Sigmoid colon (tissue), 7 donors: ENCODE measurements around the gene GINS2. TPM values are rescaled to one million over a fixed set of nuclear protein-coding genes. Genes with fewer than 3 reads are reported as not detected.

ENCODE experiments used
- DNase-seq: peaks from one replicate; pipeline ENCODE4 v3.0.0-alpha.2; 2019
- H3K27ac ChIP-seq, 4 donors: fragments of 200-600 bp; sonication (generic); one replicate each; pipeline ENCODE4 v1.5.1; 2016 to 2019; ENCODE audit warnings: mild to moderate bottlenecking in 1 of 4
- H3K27me3 ChIP-seq, 3 donors: fragments of 200-600 bp; sonication (generic); one replicate each; pipeline ENCODE4 v1.5.1; 2019; ENCODE audit warnings: mild to moderate bottlenecking in 1 of 3
- H3K36me3 ChIP-seq, 4 donors: fragments of 200-600 bp; sonication (generic); one replicate each; pipeline ENCODE4 v1.5.1; 2016 to 2019
- H3K4me1 ChIP-seq, 4 donors: fragments of 200-600 bp; sonication (generic); one replicate each; pipeline ENCODE4 v1.5.1; 2017 to 2019
- H3K4me3 ChIP-seq, 4 donors: fragments of 200-600 bp; sonication (generic); one replicate each; pipeline ENCODE4 v1.5.1; 2017 to 2019; ENCODE audit warnings: mild to moderate bottlenecking in 2 of 4, moderate library complexity in 1 of 4
- H3K9me3 ChIP-seq, 4 donors: fragments of 200-600 bp in 3 of 4; sonication (generic) in 3 of 4; one replicate each; pipeline versions ENCODE4 v1.5.1 to v1.6.1; 2013 to 2019
- CTCF ChIP-seq, 4 experiments: fragments of 450-650 bp in 3 of 4; fragments of 200-600 bp in 1 of 4; IDR thresholded peaks; one replicate each; pipeline ENCODE4 v1.5.1; 2016 to 2019; ENCODE audit warnings: antibody characterized with exemption in 4 of 4, mild to moderate bottlenecking in 3 of 4, moderate library complexity in 2 of 4
- EP300 ChIP-seq, 4 donors: sonication (generic); formaldehyde crosslinking; IDR thresholded peaks; one replicate each; pipeline ENCODE4 v1.6.1; 2017; ENCODE audit warnings: antibody characterized with exemption in 4 of 4
- POLR2A ChIP-seq, 2 donors: fragments of 450-650 bp; IDR thresholded peaks; one replicate each; pipeline ENCODE4 v1.6.1; 2016; ENCODE audit warnings: antibody characterized with exemption in 2 of 2, mild to moderate bottlenecking in 2 of 2, moderate library complexity in 2 of 2
- POLR2AphosphoS5 ChIP-seq, 4 donors: sonication (generic); formaldehyde crosslinking; IDR thresholded peaks; one replicate each; pipeline ENCODE4 v1.6.1; 2017; ENCODE audit warnings: antibody characterized with exemption in 4 of 4
- WGBS, 2 donors: extraction: QIAGEN DNeasy Blood & Tissue Kit; methylation state at CpG; one replicate each; pipeline ENCODE4 v1.1.7; 2013; 5-methylcytosine and 5-hydroxymethylcytosine counted together
- intact Hi-C: fragments of 100-400 bp; cut with DNase I; formaldehyde crosslinking; loops from one replicate; pipeline ENCODE4 v1.15.1; 2023
- polyA plus RNA-seq, 3 donors: library from polyadenylated mRNA; stranded (reverse); fragments of 200-250 nt; gene quantifications; one replicate each; pipeline ENCODE4 v1.2.3, GENCODE V29; 2013
- total RNA-seq, 4 donors: library from RNA; depleted of rRNA; stranded (reverse); fragments of >200 nt; gene quantifications; one replicate each; pipeline ENCODE4 v1.1.0, GENCODE V29; 2016
- donor health status: healthy with polysubstance abuse.
- donor health status: Bipolar disorder and iron deficiency.
- donor health status: healthy.

GINS2 gene
- total and polyA plus RNA-seq, 7 donors, result 0.16 to 9.6 (median 1.2) TPM; not detected in 1

GRCh38 chr16:85715169-85716021 lies 26.6 kb upstream of the GINS2 start:
- Histone ChIP-seq H3K9me3 (peaks cover 0 to 6% (median 0%) of the 10 kb centered on the region in 4 donors), H3K27ac (no peak overlapping the region), H3K36me3 (no peaks in the 10 kb centered on the region), H3K27me3 (no peaks in the 10 kb centered on the region), H3K4me3 (no peak overlapping the region), H3K4me1 (peaks cover 0 to 15% (median 4%) of the 10 kb centered on the region in 4 donors)
- DNase-seq, result no peak
- TF ChIP-seq CTCF (IDR thresholded peaks at IDR 0.05) (no peak), POLR2A (IDR thresholded peaks at IDR 0.05) (no peak), POLR2AphosphoS5 (IDR thresholded peaks at IDR 0.05) (no peak), EP300 (IDR thresholded peaks at IDR 0.05) (no peak)
- intact Hi-C loops, result loop anchor here (5.0 to 10.0 kb wide), 5 partner anchors 58 to 601 kb away; partner anchors contain the start of gene CIBAR2
- 48 to 73% methylated on average over 22 of the region's 22 CpGs for WGBS, 2 donors

DNA sequence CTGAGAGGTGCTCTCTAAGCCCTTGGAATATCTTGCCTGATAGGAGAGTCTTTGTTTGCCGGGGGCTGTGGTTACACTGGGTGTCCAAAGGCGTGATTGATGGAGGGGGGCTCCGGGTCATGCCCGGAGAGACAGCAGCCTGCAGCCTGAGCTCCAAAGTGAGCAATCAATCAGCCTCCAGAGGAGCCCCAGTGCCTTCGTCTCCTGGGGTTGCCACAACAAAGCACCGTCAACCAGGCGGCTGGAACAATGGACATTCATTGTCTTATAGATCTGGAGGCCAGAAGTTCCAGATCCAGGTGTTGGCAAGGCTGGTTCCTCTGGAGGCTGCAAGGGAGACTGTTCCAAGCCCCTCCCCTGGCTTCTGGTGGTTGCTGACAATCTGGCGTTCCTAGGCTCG lies 24.0 kb upstream of the GINS2 start:
- intact Hi-C loops, result loop anchor here (10.0 kb wide), 2 partner anchors 318 to 598 kb away; partner anchors contain the start of gene CIBAR2
- 19 to 61% methylated on average over 9 of the region's 9 CpGs for WGBS, 2 donors
- H3K9me3 ChIP-seq, result peaks cover 0 to 6% (median 0%) of the 10 kb centered on the region in 4 donors
- H3K27me3 ChIP-seq, result no peaks in the 10 kb centered on the region
- no peaks in the 10 kb centered on the region for H3K36me3 ChIP-seq
- peaks cover 0 to 12% (median 3%) of the 10 kb centered on the region in 4 donors for H3K4me1 ChIP-seq
- TF ChIP-seq CTCF (IDR thresholded peaks at IDR 0.05), result no peak
- no peak for TF ChIP-seq EP300 (IDR thresholded peaks at IDR 0.05)
- H3K27ac ChIP-seq, result no peak overlapping the region
- no peak for DNase-seq
- no peak overlapping the region for H3K4me3 ChIP-seq

GRCh38 chr16:85711982-85712587 lies 23.3 kb upstream of the GINS2 start:
- intact Hi-C loops, result loop anchor here (10.0 kb wide), 2 partner anchors 317 to 597 kb away; partner anchors contain the start of gene CIBAR2
- H3K4me1 ChIP-seq, result peaks cover 0 to 5% (median 0%) of the 10 kb centered on the region in 4 donors
- 81 to 92% methylated on average over 6 of the region's 6 CpGs for WGBS, 2 donors
- no peaks in the 10 kb centered on the region for H3K27me3 ChIP-seq
- no peak overlapping the region for H3K4me3 ChIP-seq
- H3K36me3 ChIP-seq, result no peaks in the 10 kb centered on the region
- H3K27ac ChIP-seq, result no peak overlapping the region
- H3K9me3 ChIP-seq, result peaks cover 0 to 6% (median 0%) of the 10 kb centered on the region in 4 donors
- DNase-seq, result no peak
- TF ChIP-seq POLR2AphosphoS5 (IDR thresholded peaks at IDR 0.05) (no peak), POLR2A (IDR thresholded peaks at IDR 0.05) (no peak), EP300 (IDR thresholded peaks at IDR 0.05) (no peak)

DNA sequence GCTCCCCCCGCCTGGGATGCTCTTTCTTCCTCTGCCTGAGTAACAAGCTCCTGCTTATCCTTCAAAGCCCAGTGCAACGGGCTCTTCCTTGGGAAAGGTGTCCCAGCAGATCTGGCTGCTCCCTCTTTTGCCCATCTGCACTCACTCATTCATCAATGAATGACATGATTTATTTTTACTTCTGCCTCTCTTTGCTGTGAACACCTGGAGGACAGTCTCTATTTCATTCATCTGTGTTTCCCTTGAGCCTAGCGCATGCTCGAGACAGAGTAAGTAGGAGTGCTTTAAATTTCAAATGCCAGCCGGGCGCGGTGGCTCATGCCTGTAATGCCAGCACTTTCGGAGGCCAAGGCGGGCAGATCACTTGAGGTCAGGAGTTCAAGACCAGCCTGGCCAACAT lies 22.0 kb upstream of the GINS2 start:
- Histone ChIP-seq H3K4me3 (no peak overlapping the region), H3K36me3 (no peaks in the 10 kb centered on the region), H3K4me1 (peaks cover 0 to 4% (median 0%) of the 10 kb centered on the region in 4 donors), H3K27me3 (no peaks in the 10 kb centered on the region), H3K9me3 (peaks cover 0 to 6% (median 0%) of the 10 kb centered on the region in 4 donors), H3K27ac (no peak overlapping the region)
- TF ChIP-seq POLR2AphosphoS5 (IDR thresholded peaks at IDR 0.05) (no peak), EP300 (IDR thresholded peaks at IDR 0.05) (no peak), POLR2A (IDR thresholded peaks at IDR 0.05) (no peak), CTCF (IDR thresholded peaks at IDR 0.05) (no peak)
- intact Hi-C loops, result loop anchor here (10.0 kb wide), 2 partner anchors 316 to 596 kb away; partner anchors contain the start of gene CIBAR2
- WGBS, 2 donors, result 88 to 93% methylated on average over 9 of the region's 9 CpGs
- DNase-seq, result no peak
